C4-2B (cell line): ENCODE results near the gene DSCAML1.

Source experiments
- H3K27ac ChIP-seq: fragments of 450-650 bp; 2 replicates; pipeline ENCODE4 v1.5.1; 2017
- ZFX ChIP-seq: fragments of 450-650 bp; IDR thresholded peaks from 2 replicates; pipeline ENCODE4 v1.6.1; 2017
- TF ChIP-seq, protein P1 (sequence below): fragments of 450-650 bp; conservative IDR thresholded peaks from 2 replicates; pipeline ENCODE4 v1.5.1; 2017; ENCODE audit warnings: mild to moderate bottlenecking

Gene DSCAML1

DNA sequence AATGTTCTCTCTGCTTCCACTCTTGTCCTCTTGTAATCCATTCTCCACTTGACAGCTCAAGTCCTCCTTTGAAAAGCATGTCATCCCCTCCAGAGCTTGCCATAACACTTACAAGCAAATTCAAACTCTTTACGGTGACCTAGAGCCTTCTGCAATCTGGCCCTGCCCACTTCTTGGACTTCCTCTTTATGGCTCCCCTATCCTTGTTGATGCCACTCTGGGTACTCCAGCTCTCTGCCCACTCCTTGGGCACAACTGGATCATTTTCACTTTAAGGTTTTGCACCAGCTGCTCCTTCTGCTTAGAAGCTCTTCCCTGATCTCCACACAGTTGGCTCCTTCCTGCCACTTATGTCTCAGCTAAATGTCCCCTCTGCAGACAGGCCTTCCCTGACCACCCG lies 217.9 kb downstream of the DSCAML1 start:
- TF ChIP-seq, protein P1, sequence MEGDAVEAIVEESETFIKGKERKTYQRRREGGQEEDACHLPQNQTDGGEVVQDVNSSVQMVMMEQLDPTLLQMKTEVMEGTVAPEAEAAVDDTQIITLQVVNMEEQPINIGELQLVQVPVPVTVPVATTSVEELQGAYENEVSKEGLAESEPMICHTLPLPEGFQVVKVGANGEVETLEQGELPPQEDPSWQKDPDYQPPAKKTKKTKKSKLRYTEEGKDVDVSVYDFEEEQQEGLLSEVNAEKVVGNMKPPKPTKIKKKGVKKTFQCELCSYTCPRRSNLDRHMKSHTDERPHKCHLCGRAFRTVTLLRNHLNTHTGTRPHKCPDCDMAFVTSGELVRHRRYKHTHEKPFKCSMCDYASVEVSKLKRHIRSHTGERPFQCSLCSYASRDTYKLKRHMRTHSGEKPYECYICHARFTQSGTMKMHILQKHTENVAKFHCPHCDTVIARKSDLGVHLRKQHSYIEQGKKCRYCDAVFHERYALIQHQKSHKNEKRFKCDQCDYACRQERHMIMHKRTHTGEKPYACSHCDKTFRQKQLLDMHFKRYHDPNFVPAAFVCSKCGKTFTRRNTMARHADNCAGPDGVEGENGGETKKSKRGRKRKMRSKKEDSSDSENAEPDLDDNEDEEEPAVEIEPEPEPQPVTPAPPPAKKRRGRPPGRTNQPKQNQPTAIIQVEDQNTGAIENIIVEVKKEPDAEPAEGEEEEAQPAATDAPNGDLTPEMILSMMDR = no peak
- TF ChIP-seq ZFX = no peak
- no peak overlapping the region for H3K27ac ChIP-seq

DNA sequence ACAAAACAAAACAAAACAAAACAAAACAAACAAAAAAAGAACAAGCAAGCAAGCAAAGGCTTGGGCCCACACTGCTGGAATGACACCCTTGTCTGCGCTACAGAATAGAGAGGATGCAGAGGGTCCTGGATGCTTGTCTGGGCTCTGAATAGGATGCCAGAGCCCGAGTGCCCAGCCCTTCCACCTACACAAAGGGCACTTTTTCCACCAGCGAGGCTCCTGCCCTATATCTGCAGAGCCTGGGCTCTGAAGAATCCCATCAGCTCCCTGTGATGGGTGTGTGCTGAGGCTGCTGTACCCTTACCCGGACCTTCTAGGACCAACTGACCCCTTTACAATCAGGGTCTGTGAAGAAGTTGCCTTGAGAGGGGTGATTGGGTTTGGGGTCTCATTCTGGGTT lies 221.2 kb downstream of the DSCAML1 start:
- TF ChIP-seq ZFX = no peak
- TF ChIP-seq, protein P1 = no peak
- no peak overlapping the region for H3K27ac ChIP-seq

DNA sequence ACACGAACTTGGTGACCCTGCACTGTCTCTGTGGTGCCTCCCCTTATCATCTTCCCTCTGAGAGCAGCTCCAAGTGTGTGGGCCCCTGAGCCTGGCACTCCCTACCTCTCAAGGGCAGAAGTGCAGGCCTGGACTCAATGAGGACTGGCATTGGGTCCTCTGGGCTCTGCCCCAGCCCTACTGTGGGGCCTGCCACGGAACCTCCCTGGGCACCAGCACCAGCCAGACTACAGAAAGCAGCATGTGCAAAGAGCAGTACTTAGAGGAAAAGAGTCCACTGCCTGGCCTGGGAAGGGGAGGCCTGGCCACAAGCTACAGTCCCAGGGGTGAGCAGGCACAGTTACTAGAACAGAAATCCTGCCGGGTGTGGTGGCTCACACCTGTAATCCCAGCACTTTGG lies 222.5 kb downstream of the DSCAML1 start:
- TF ChIP-seq, protein P1 = no peak
- no peak for TF ChIP-seq ZFX
- no peak overlapping the region for H3K27ac ChIP-seq

DNA sequence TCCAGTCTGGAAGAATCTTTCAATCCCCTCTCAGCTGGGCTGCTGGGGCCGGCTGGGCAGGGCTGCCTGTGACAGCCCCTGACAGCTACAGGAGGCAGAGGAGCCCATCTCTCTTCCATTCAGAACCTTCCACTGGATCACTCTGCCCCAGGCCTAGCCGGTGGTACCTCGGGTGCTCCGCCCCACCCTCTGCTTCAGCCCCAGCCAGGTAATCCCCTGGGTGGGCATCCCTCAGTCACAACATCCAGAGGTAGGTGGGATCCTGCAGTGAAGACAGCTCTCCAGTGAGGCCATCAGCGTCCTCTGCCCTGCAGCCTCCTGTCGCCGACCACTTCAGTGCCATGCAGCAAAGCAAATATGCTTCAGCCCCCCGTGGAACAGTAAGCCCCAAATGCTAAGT lies 223.7 kb downstream of the DSCAML1 start:
- no peak overlapping the region for H3K27ac ChIP-seq
- TF ChIP-seq, protein P1 = no peak
- TF ChIP-seq ZFX = no peak

DNA sequence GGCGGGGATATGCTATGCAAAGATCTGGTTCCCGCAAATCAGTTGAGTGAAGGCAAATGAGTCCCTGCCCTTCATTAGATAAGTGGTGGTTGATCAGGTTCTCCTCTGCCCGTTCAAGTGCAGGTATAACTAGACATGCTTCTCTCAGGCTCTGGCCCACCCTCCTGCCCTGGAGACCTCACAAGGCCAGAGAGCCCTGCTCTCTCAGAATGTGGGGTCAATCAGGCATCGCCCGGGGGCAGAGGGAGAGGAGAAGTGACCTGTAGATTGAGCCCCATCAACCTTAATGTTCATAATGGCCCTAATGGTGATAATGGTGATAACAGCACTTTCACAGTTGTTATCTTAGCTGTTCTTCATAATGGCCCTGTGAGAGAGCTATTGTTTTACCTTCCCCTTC lies 224.3 kb downstream of the DSCAML1 start:
- TF ChIP-seq, protein P1 = no peak
- TF ChIP-seq ZFX = no peak

DNA sequence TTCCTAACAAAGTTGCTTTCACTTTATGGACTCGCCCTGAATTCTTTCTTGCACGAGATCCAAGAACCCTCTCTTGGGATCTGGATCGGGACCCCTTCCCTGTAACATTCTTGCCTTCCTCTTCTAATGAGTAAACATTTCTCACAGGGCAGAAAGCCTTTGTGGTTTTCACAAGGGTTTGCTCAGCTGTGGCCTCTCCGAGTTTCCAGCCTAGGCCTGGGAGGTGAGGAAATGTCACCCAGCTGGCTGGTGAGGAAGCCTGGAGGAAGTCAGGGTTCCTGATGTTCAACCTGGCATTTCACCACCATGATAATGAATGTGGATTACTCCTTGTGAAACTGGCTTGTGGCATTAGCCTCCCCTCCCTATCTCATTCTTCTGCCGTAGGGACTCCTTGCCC lies 224.9 kb downstream of the DSCAML1 start:
- TF ChIP-seq ZFX = no peak
- TF ChIP-seq, protein P1 = no peak
- no peak overlapping the region for H3K27ac ChIP-seq

More for the DNA sequence above, 224.3 kb downstream of the DSCAML1 start:
- H3K27ac ChIP-seq = no peak overlapping the region

DNA sequence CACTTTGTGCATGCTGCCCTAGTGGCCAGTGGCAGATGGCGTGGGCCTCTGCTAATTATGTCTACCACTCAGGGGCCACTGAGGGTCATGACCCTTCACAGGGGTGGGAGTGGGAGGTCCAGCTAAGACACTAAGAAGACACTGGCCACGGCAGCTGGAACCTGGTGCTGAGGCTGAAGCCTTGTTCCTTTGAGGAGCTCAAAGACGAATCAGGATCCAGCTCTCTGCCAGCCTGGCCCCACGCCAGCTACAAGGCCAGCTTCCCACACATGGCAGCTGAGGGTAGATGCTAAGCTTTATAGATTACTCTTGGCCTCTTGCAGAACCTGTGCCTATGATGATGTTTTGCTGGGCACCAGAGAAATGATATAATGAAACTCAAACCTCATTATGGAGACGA lies 226.3 kb downstream of the DSCAML1 start:
- TF ChIP-seq, protein P1 = no peak
- TF ChIP-seq ZFX = no peak
- H3K27ac ChIP-seq = no peak overlapping the region
